Measurements from ENCODE around the gene MTG2. TPM values are rescaled to one million over a fixed set of nuclear protein-coding genes. Genes with fewer than 3 reads are reported as not detected.

MTG2 gene
- total and polyA plus RNA-seq, 2 of the 8 experiments (the other 6 are each of a cell fraction or from before 2014, with no cell fraction given): 14.4 to 22.8 TPM

- no peak overlapping the region for H3K56ac ChIP-seq (replicated peaks; ENCODE audit: insufficient read length, low read depth, low read length)
- CTCF ChIA-PET (ENCODE audit: partially characterized antibody): interaction anchor here (1.1 to 5.3 kb wide), 7 partner anchors 10 to 128 kb away, joined by 3 to 57 read pairs (median 4); no protein-coding TSS in a partner anchor
- no peak overlapping the region for H3K4me2 ChIP-seq (ENCODE audit: insufficient read depth in 1 of 2, low read depth in 2 of 2, low read length in 2 of 2)
- no peak overlapping the region for H2AFZ ChIP-seq (ENCODE audit: low read length)
- no peak overlapping the region for H2BK20ac ChIP-seq (ENCODE audit: low read length)
- peaks cover 20 to 44% of the 10 kb centered on the region in 2 experiments for H3K79me2 ChIP-seq (ENCODE audit: control insufficient read depth in 1 of 2, insufficient read depth in 2 of 2, low read length in 2 of 2)
- H3K14ac ChIP-seq (ENCODE audit: insufficient read length): no peak overlapping the region
- H4K20me1 ChIP-seq (replicated peaks in 1 of 2; ENCODE audit: control insufficient read depth in 1 of 2, insufficient read depth in 2 of 2, low read length in 2 of 2): peaks cover 22 to 52% of the 10 kb centered on the region in 2 experiments
- no peak overlapping the region for H2BK12ac ChIP-seq (ENCODE audit: low read depth, low read length)
- H4K5ac ChIP-seq (ENCODE audit: insufficient read length, low read depth, low read length): no peak overlapping the region
- H4K8ac ChIP-seq (ENCODE audit: extremely low read depth, insufficient read depth, low read length): no peak overlapping the region
- no peak overlapping the region for H2BK15ac ChIP-seq (ENCODE audit: low read length)
- peaks cover 4% of the 10 kb centered on the region for H3K79me1 ChIP-seq (ENCODE audit: low read depth, low read length)
- no peak overlapping the region for H3K27ac ChIP-seq (ENCODE audit: low read depth, low read length)
- no peak overlapping the region for H4K91ac ChIP-seq (replicated peaks; ENCODE audit: insufficient read length, low read length)
- no peak overlapping the region for H2BK5ac ChIP-seq (ENCODE audit: low read depth, low read length)
- H3K18ac ChIP-seq (ENCODE audit: extremely low read depth, low read length): no peak overlapping the region
- H3K23ac ChIP-seq (ENCODE audit: insufficient read length): no peak overlapping the region
- no peak overlapping the region for H2BK120ac ChIP-seq (replicated peaks; ENCODE audit: low read depth, low read length)
- no peak overlapping the region for H2AK5ac ChIP-seq (ENCODE audit: low read depth, low read length)
- no peak for FAIRE-seq
- H3K27me3 ChIP-seq (replicated peaks in 1 of 4; ENCODE audit: control insufficient read depth in 3 of 4, extremely low read depth in 1 of 4, insufficient read depth in 3 of 4, low read length in 3 of 4): no peaks in the 10 kb centered on the region
- H3K23me2 ChIP-seq (ENCODE audit: low read depth, low read length): no peaks in the 10 kb centered on the region; the same call in 1 of the 2 replicates
- no peaks in the 10 kb centered on the region for H3K9me3 ChIP-seq (ENCODE audit: insufficient read depth in 2 of 2, low read depth in 1 of 2, low read length in 1 of 2)
- H3K4me1 ChIP-seq (replicated peaks in 1 of 4; ENCODE audit: control insufficient read depth in 3 of 4, insufficient read depth in 4 of 4, low read length in 3 of 4): peaks cover 0 to 8% (median 2%) of the 10 kb centered on the region in 4 experiments; a peak in 3 of 7 replicates
- H3K36me3 ChIP-seq (ENCODE audit: control insufficient read depth in 2 of 4, insufficient read depth in 4 of 4, low read length in 3 of 4): peaks cover 41 to 66% (median 55%) of the 10 kb centered on the region in 4 experiments
- H3K4me3 ChIP-seq (ENCODE audit: extremely low read depth in 1 of 4, insufficient read depth in 2 of 4, low read depth in 3 of 4, low read length in 4 of 4): no peak overlapping the region
- no peak for DNase-seq (ENCODE audit: low read depth in 1 of 2, low spot score in 2 of 2)
- 96% methylated on average over 10 of the region's 10 CpGs; no CpG with 5 or more reads in 1 of the 2 experiments for WGBS, 2 experiments (ENCODE audit: extremely low coverage in 1 of 2, insufficient coverage in 1 of 2, insufficient read length in 1 of 2, insufficient replicate concordance in 2 of 2, low coverage in 1 of 2, low lambda C conversion rate in 2 of 2, missing lambda C conversion rate in 1 of 2)
- H3K9ac ChIP-seq (replicated peaks in 1 of 4; ENCODE audit: extremely low read depth in 1 of 4, low read depth in 3 of 4, low read length in 3 of 4): no peak overlapping the region
- H3K4ac ChIP-seq (replicated peaks; ENCODE audit: insufficient read length, low read depth, low read length): no peak overlapping the region
- POLR2A ChIA-PET (ENCODE audit: partially characterized antibody): interaction anchor here (0.7 to 5.6 kb wide), 3 partner anchors 12 to 154 kb away, joined by 3 to 62 read pairs (median 5); no protein-coding TSS in a partner anchor
- no peak for TF ChIP-seq SP4 (IDR thresholded peaks at IDR 0.05; ENCODE audit: low read length)
- no peak for TF ChIP-seq CBX5 (IDR thresholded peaks at IDR 0.05; ENCODE audit: low read depth, low read length)
- no peak for TF ChIP-seq EZH2 (IDR thresholded peaks at IDR 0.05; ENCODE audit: low read depth, low read length, severe bottlenecking)
- no peak for TF ChIP-seq PHF8 (conservative IDR thresholded peaks at IDR 0.05; ENCODE audit: low read depth, low read length)
- TF ChIP-seq NANOG (IDR thresholded peaks at IDR 0.05; ENCODE audit: insufficient read depth, low read depth, low read length, poor library complexity, severe bottlenecking): no peak
- no peak for TF ChIP-seq RAD21 (IDR thresholded peaks at IDR 0.05 in 1 of 2, conservative IDR thresholded peaks at IDR 0.05 in 1 of 2; ENCODE audit: low read depth in 2 of 2, low read length in 2 of 2)
- no peak for TF ChIP-seq SIN3A (conservative IDR thresholded peaks at IDR 0.05 in 1 of 2, IDR thresholded peaks at IDR 0.05 in 1 of 2; ENCODE audit: low read depth in 1 of 2, low read length in 2 of 2)
- TF ChIP-seq ASH2L (IDR thresholded peaks at IDR 0.05; ENCODE audit: low read length): no peak
- no peak for TF ChIP-seq MAX (IDR thresholded peaks at IDR 0.05)
- no peak for TF ChIP-seq SIX5 (IDR thresholded peaks at IDR 0.05; ENCODE audit: low read depth, low read length)
- no peak for TF ChIP-seq TCF12 (IDR thresholded peaks at IDR 0.05; ENCODE audit: low read depth, low read length)
These were observed 43.9 kb upstream of the MTG2 start for GRCh38 chr20:62138912-62139311.
